ENCODE results near the gene HECTD4. TPM values are rescaled to one million over a fixed set of nuclear protein-coding genes. Genes with fewer than 3 reads are reported as not detected.
A peak's percentile ranks its signal among the peaks of the same experiment; 100 is the strongest.

Gene HECTD4
- total and polyA plus RNA-seq, 11 donors: 6.3 to 30.7 (median 23.1) TPM

DNA sequence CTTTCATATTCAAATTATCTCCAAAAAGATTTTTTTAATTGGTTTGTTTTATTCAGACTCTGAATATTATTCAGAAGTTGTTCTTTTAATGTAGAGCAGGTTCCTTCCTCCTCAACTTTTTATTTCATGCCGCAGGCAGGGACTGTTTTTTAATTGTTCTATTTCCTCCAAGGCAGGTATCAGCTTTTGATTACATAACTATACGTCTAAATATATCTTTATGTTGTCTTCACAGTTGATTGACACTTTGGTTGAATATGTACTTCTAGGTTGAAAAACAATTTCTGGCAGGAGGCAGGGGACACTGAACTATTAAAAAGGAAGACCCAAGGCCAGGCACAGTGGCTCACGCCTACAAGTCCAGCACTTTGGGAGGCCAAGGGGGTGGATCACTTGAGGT lies 82.5 kb downstream of the HECTD4 start:
- TF ChIP-seq, protein P1, sequence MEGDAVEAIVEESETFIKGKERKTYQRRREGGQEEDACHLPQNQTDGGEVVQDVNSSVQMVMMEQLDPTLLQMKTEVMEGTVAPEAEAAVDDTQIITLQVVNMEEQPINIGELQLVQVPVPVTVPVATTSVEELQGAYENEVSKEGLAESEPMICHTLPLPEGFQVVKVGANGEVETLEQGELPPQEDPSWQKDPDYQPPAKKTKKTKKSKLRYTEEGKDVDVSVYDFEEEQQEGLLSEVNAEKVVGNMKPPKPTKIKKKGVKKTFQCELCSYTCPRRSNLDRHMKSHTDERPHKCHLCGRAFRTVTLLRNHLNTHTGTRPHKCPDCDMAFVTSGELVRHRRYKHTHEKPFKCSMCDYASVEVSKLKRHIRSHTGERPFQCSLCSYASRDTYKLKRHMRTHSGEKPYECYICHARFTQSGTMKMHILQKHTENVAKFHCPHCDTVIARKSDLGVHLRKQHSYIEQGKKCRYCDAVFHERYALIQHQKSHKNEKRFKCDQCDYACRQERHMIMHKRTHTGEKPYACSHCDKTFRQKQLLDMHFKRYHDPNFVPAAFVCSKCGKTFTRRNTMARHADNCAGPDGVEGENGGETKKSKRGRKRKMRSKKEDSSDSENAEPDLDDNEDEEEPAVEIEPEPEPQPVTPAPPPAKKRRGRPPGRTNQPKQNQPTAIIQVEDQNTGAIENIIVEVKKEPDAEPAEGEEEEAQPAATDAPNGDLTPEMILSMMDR (IDR thresholded peaks at IDR 0.05): no peak
- no peak for TF ChIP-seq POLR2A (IDR thresholded peaks at IDR 0.05)
- H3K27ac ChIP-seq: no peak overlapping the region
- 57 to 61% (median 59%) methylated on average over 3 of the region's 3 CpGs for WGBS, 4 donors

DNA sequence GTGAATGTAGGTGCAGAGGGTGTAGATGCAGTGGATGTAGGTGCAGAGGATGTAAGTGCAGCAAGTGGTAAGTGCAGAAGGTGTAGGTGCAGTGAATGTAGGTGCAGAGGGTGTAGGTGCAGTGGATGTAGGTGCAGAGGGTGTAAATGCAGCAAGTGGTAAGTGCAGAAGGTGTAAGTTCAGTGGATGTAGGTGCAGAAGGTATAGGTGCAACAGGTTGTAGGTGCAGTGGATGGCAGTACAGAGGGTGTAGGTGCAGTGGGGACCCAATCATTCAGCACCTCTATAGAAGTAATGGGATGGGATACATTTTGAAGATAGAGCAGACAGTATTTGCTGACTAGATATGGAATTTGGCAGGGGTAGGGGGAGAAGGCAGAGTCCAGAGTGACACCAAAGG lies 85.0 kb downstream of the HECTD4 start:
- no peak for DNase-seq
- no peak for ATAC-seq
- H3K27me3 ChIP-seq: no peaks in the 10 kb centered on the region
- H3K36me3 ChIP-seq: peaks cover 0 to 23% (median 19%) of the 10 kb centered on the region in 9 donors
- TF ChIP-seq, protein P1 (IDR thresholded peaks at IDR 0.05): no peak
- TF ChIP-seq POLR2A (IDR thresholded peaks at IDR 0.05): no peak
- no peaks in the 10 kb centered on the region for H3K9me3 ChIP-seq
- H3K27ac ChIP-seq: no peak overlapping the region
- intact Hi-C loops (cut with DNase I): loop anchor here in 1 of 10 donors (10.0 kb wide), 1 partner anchor 88 kb away; the partner anchor contains the start of gene HECTD4
- no peaks in the 10 kb centered on the region for H3K4me1 ChIP-seq
- H3K4me3 ChIP-seq: no peak overlapping the region

More for the DNA sequence above, 82.5 kb downstream of the HECTD4 start:
- Histone ChIP-seq H3K9me3 (no peaks in the 10 kb centered on the region), H3K4me1 (no peaks in the 10 kb centered on the region), H3K4me3 (no peak overlapping the region), H3K36me3 (peaks cover 0 to 36% (median 26%) of the 10 kb centered on the region in 9 donors), H3K27me3 (no peaks in the 10 kb centered on the region)
- ATAC-seq (no peak), DNase-seq (no peak)
- intact Hi-C loops (cut with DNase I): loop anchor here in 1 of 10 donors (10.0 kb wide), 1 partner anchor 85 kb away; the partner anchor contains the start of gene HECTD4

DNA sequence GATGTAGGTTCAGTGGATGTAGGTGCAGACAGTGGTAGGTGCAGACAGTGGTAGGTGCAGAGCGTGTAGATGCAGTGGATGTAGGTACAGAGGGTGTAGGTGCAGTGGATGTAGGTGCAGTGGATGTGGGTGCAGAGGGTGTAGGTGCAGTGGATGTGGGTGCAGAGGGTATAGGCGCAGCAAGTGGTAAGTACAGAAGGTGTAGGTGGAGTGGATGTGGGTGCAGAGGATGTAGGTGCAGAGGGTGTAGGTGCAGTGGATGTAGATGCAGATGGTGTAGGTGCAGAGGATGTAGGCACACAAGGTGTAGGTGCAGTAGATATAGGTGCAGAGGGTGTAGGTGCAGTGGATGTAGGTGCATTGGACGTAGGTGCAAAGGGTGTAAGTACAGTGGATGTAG lies 86.0 kb downstream of the HECTD4 start:
- no peak overlapping the region for H3K27ac ChIP-seq

DNA sequence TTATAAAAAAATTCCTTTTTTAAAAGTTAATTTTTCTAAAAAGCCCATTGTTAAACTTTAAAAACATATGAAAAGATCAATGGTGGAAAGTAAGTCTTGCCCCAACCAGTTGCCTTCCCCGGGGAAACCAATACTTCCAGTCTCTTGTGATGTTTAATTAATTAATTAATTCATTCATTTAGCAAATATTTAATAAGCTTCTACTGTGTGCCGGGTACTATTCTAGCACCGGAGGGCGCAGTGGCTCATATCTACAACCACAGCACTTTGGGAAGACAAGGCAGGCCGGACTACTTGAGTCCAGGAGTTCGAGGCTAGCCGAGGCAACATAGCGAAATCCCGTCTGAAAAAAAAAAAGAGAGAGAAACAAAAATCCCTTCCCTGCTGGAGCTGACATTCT lies 87.4 kb downstream of the HECTD4 start:
- no peaks in the 10 kb centered on the region for H3K27me3 ChIP-seq
- DNase-seq (no peak), ATAC-seq (no peak)
- H3K4me1 ChIP-seq: no peaks in the 10 kb centered on the region
- 86 to 91% (median 90%) methylated on average over 9 of the region's 9 CpGs for WGBS, 4 donors
- H3K36me3 ChIP-seq: peaks cover 0 to 22% (median 11%) of the 10 kb centered on the region in 9 donors
- H3K9me3 ChIP-seq: no peaks in the 10 kb centered on the region
- intact Hi-C loops (cut with DNase I): loop anchor here in 1 of 10 donors (10.0 kb wide), 1 partner anchor 90 kb away; the partner anchor contains the start of gene HECTD4
- no peak overlapping the region for H3K27ac ChIP-seq
- TF ChIP-seq POLR2A (IDR thresholded peaks at IDR 0.05): no peak
- TF ChIP-seq, protein P1 (IDR thresholded peaks at IDR 0.05): peak in 2 of 12 donors; percentile 12 to 14
- H3K4me3 ChIP-seq: no peak overlapping the region

More for the DNA sequence above, 86.0 kb downstream of the HECTD4 start:
- ATAC-seq (no peak), DNase-seq (no peak)
- no peak for TF ChIP-seq POLR2A (IDR thresholded peaks at IDR 0.05)
- Histone ChIP-seq H3K9me3 (no peaks in the 10 kb centered on the region), H3K27me3 (no peaks in the 10 kb centered on the region), H3K4me3 (no peak overlapping the region), H3K4me1 (no peaks in the 10 kb centered on the region), H3K36me3 (peaks cover 0 to 19% (median 11%) of the 10 kb centered on the region in 9 donors)
- intact Hi-C loops (cut with DNase I): loop anchor here in 1 of 10 donors (10.0 kb wide), 1 partner anchor 89 kb away; the partner anchor contains the start of gene HECTD4
- 91 to 97% (median 95%) methylated on average over 3 of the region's 3 CpGs for WGBS, 4 donors
